ENCODE measurements around the gene CYB561A3. TPM values are rescaled to one million over a fixed set of nuclear protein-coding genes. Genes with fewer than 3 reads are reported as not detected.

Gene CYB561A3
- total and polyA plus RNA-seq, 2 of the 13 experiments (the other 11 are each of a cell fraction or from before 2014, with no cell fraction given) = 11.4 to 14.9 TPM

GRCh38 chr11:61406067-61406466 is 44.4 kb upstream of the CYB561A3 start (continued):
- no peak for TF ChIP-seq ZNF574 (CRISPR knock-in tag; IDR thresholded peaks at IDR 0.05)
- TF ChIP-seq, protein P1, sequence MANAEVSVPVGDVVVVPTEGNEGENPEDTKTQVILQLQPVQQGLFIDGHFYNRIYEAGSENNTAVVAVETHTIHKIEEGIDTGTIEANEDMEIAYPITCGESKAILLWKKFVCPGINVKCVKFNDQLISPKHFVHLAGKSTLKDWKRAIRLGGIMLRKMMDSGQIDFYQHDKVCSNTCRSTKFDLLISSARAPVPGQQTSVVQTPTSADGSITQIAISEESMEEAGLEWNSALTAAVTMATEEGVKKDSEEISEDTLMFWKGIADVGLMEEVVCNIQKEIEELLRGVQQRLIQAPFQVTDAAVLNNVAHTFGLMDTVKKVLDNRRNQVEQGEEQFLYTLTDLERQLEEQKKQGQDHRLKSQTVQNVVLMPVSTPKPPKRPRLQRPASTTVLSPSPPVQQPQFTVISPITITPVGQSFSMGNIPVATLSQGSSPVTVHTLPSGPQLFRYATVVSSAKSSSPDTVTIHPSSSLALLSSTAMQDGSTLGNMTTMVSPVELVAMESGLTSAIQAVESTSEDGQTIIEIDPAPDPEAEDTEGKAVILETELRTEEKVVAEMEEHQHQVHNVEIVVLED (CRISPR knock-in tag; IDR thresholded peaks at IDR 0.05; ENCODE audit: borderline replicate concordance) = no peak
- no peak for TF ChIP-seq FOXK2 (IDR thresholded peaks at IDR 0.05)

- Histone ChIP-seq H3K9ac (ENCODE audit: insufficient read depth, low read depth, low read length) (no peak overlapping the region), H4K20me1 (ENCODE audit: insufficient read depth, low read length) (no peaks in the 10 kb centered on the region), H3K4me2 (ENCODE audit: low read depth, low read length) (no peak overlapping the region), H3K36me3 (replicated peaks in 1 of 2; ENCODE audit: control insufficient read depth in 1 of 2, insufficient read depth in 2 of 2, low read length in 2 of 2) (peaks cover 36 to 64% of the 10 kb centered on the region in 2 experiments), H3K79me2 (ENCODE audit: insufficient read depth, low read length) (no peaks in the 10 kb centered on the region), H2AFZ (ENCODE audit: low read length) (no peak overlapping the region), H3K9me3 (ENCODE audit: low read length) (no peaks in the 10 kb centered on the region), H3K4me1 (ENCODE audit: insufficient read depth, low read length) (no peaks in the 10 kb centered on the region), H3K4me3 (replicated peaks in 1 of 3; ENCODE audit: insufficient read depth in 1 of 3, low read depth in 2 of 3, low read length in 3 of 3) (no peak overlapping the region), H3K27me3 (ENCODE audit: control insufficient read depth in 1 of 2, insufficient read depth in 2 of 2, low read length in 2 of 2) (no peaks in the 10 kb centered on the region), H3K27ac (ENCODE audit: extremely low read length, insufficient read depth, low read length) (no peak overlapping the region)
- FAIRE-seq (no peak), ATAC-seq (no peak), DNase-seq (ENCODE audit: low spot score) (no peak)
- TF ChIP-seq CREBL2 (CRISPR knock-in tag; IDR thresholded peaks at IDR 0.05; ENCODE audit: borderline replicate concordance) (no peak), HHEX (CRISPR knock-in tag; IDR thresholded peaks at IDR 0.05) (no peak), TBL1XR1 (IDR thresholded peaks at IDR 0.05; ENCODE audit: borderline replicate concordance, low read length, partially characterized antibody) (no peak), NFE2L2 (IDR thresholded peaks at IDR 0.05; ENCODE audit: low read length) (no peak), ZNF253 (CRISPR knock-in tag; IDR thresholded peaks at IDR 0.05; ENCODE audit: borderline replicate concordance) (no peak), RBFOX2 (IDR thresholded peaks at IDR 0.05; ENCODE audit: low read depth, low read length) (no peak), SNAI1 (CRISPR knock-in tag; IDR thresholded peaks at IDR 0.05; ENCODE audit: borderline replicate concordance) (no peak), ZNF451 (CRISPR knock-in tag; IDR thresholded peaks at IDR 0.05) (no peak), RBM39 (IDR thresholded peaks at IDR 0.05; ENCODE audit: low read depth, low read length, poor library complexity, severe bottlenecking) (no peak), EP300 (IDR thresholded peaks at IDR 0.05; ENCODE audit: low read depth in 2 of 2, low read length in 2 of 2) (no peak), EP300 (CRISPR knock-in tag; IDR thresholded peaks at IDR 0.05; ENCODE audit: borderline replicate concordance) (no peak), U2AF1 (optimal IDR thresholded peaks at IDR 0.05; ENCODE audit: low read depth, low read length) (no peak), FOXO1 (CRISPR knock-in tag; IDR thresholded peaks at IDR 0.05) (no peak), ZNF891 (CRISPR knock-in tag; IDR thresholded peaks at IDR 0.05) (no peak), ZNF878 (CRISPR knock-in tag; IDR thresholded peaks at IDR 0.05) (no peak)
- no TSS peak for BruUV-seq (replicated peaks)
- CTCF ChIA-PET (ENCODE audit: low intra/inter-chr PET ratio, low total read pairs) = no interaction called here
- intact Hi-C loops (cut with micrococcal nuclease; ENCODE audit: unreplicated experiment) (no loop called here), in situ Hi-C loops (cut with HindIII; ENCODE audit: extremely low pct_ligation_motif_present, low pct_unique_long_range_greater_than_20kb) (no loop called here)
- 98% methylated on average over 4 of the region's 4 CpGs for WGBS (ENCODE audit: low lambda C conversion rate)
- POLR2A ChIA-PET = no interaction called here
Measured at GRCh38 chr11:61404641-61405040, 43.0 kb upstream of the CYB561A3 start.

Measured in HepG2 (cell line).